CD4-positive, alpha-beta T cell treated with Interleukin-4 for 1 hour (primary cell): ENCODE measurements around the gene SPEF1.

ENCODE experiments used
- DNase-seq, 2 donors: peaks; one replicate each; pipeline ENCODE4 v3.0.0-alpha.2; 2020 to 2022

SPEF1 gene

DNA sequence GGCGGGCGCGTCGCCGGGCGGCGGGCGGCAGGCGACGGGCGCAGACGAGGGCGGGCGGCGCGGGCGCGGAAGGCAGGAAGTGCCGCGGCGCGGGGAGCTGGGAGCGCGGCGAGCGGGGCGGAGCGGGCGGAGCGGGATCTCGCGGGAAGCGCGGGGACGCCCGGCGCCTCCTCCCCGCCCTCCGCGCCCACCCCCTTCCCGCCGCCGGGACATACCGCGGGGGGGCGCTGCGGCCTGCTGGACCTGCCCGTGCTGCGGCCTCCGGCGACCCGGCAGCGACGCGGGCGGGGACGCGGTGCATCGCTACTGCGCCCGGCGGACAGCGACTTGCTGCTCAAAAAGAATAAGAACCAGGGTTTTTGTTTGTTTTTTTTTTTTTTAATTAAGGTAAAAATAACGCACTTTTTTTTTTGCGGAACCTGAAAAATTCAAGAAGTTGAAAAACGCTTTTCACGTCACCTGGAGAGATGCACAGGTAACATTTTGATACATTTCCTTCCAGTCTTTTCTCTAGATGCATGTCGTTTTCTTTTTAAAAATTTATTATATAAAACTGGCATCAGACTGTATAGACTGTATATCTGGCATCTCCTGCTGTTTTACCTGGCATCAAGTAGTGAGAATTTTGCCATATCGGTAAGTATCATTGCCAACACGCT lies 5.5 kb upstream of the SPEF1 start, which contains the start of gene CENPB:
Gene CENPB (minus strand): TSS at position 76 of the 659 bp plus-strand sequence. CDS start 257 bp downstream, outside the sequence.
- peak; percentile 87 to 91 for DNase-seq

- peak; percentile 47 to 48 for DNase-seq
Measured at GRCh38 chr20:3786126-3786484, 4.9 kb upstream of the SPEF1 start.

- no peak for DNase-seq
Measured at GRCh38 chr20:3785240-3786125, 4.2 kb upstream of the SPEF1 start.

DNA sequence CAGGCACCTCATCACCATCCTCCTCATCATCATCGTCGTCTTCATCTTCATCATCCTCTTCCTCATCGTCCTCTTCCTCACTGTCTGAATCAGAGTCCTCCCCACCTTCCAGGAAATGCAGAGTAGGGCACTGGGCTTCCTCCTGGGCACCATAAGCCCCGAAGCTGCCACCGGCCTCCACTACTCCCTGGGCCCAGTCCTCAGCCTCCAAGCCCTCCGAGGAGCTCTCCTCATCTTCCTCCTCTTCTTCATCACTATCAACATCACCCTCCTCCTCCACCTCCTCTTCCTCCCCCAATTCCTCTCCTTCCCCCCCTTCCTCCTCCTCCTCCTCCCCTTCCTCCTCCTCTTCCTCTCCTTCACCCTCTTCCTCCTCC lies 3.6 kb upstream of the SPEF1 start:
- no peak for DNase-seq

- no peak for DNase-seq
Measured at GRCh38 chr20:3784216-3784853, 3.1 kb upstream of the SPEF1 start.

DNA sequence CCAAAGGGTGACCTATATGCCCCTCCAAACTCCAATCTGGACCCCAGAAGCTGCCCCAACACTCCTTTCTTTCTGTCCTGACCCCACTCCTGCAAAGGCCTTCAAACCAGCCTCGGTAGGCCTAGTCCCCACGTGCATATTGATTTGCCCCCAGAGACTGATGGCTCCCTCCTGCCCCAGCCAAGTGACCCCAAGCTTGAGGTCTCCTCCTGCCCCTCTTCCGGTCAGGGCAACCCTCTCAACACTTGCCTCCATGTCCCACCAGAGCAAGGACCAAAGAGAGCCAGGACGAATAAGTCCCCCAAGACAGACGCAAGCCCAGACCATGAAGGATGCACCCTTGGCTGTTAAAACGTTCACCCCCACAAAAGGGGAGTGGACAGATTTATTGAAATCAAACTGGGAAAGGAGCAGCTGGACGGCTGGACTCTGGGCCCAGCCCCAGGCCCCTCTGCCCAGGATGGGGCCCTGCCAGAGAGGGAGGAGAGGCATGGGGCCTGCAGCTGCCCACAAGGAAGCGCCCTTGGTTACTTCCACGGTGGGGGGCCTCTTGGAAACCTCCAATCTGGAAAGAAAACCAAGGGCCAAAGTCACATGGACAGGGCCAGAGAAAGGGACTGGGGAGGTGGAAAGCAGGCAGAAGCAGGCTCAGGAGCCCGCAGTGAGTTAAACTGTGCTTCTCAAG lies 2.4 kb upstream of the SPEF1 start:
- DNase-seq: no peak

GRCh38 chr20:3783068-3783489 lies 1.8 kb upstream of the SPEF1 start:
- no peak for DNase-seq

DNA sequence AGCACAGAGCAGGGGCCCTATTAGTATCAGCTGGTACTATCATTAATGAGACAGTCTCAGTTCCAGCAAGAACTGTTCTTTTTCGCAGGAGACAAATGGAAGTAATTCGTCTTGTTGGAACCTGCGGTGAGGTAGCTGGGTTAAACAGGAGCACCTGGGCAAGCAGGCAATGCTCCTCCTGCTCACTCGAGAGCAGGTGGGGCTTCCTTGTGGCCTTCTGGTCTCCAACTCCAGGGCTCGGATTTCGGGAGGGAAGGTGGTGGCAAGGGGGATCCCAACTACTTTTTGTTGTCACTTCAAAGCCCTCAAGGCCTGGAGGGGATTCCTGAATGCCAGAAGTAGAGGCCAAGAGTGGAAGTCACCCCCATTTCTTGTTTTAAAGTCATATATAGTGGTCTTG lies 1.3 kb upstream of the SPEF1 start:
- DNase-seq: no peak

- DNase-seq: no peak
Measured at GRCh38 chr20:3778976-3779375, 2.3 kb downstream of the SPEF1 start.

- DNase-seq: peak; percentile 46 to 50
Measured at GRCh38 chr20:3777716-3778629, 3.3 kb downstream of the SPEF1 start.

GRCh38 chr20:3777381-3777715 lies 3.9 kb downstream of the SPEF1 start:
- DNase-seq: no peak

GRCh38 chr20:3775457-3776108 lies 5.7 kb downstream of the SPEF1 start:
- no peak for DNase-seq

DNA sequence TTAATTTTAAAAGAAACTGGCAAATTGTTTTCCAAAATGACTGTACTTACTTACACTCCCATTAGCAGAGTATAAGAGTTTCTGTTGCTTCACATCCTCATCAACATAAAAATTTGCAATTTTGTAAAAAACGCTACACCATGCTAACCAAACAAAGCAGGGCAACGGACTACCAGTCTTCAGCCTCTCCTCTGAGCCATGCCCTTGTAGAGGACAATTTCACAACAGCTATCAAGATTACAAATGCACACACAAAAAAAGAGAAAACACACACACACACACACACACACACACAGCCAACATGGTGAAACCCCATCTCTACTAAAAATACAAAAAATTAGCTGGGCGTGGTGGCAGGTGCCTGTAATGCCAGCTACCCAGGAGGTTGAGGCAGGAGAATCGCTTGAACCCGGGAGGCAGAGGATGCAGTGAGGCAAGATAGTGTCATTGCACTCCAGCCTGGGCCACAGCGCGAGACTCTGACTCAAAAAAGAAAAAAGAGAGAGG lies 9.6 kb downstream of the SPEF1 start:
- DNase-seq: no peak

GRCh38 chr20:3768342-3769130 lies 12.7 kb downstream of the SPEF1 start:
- DNase-seq: peak; percentile 86 to 88

DNA sequence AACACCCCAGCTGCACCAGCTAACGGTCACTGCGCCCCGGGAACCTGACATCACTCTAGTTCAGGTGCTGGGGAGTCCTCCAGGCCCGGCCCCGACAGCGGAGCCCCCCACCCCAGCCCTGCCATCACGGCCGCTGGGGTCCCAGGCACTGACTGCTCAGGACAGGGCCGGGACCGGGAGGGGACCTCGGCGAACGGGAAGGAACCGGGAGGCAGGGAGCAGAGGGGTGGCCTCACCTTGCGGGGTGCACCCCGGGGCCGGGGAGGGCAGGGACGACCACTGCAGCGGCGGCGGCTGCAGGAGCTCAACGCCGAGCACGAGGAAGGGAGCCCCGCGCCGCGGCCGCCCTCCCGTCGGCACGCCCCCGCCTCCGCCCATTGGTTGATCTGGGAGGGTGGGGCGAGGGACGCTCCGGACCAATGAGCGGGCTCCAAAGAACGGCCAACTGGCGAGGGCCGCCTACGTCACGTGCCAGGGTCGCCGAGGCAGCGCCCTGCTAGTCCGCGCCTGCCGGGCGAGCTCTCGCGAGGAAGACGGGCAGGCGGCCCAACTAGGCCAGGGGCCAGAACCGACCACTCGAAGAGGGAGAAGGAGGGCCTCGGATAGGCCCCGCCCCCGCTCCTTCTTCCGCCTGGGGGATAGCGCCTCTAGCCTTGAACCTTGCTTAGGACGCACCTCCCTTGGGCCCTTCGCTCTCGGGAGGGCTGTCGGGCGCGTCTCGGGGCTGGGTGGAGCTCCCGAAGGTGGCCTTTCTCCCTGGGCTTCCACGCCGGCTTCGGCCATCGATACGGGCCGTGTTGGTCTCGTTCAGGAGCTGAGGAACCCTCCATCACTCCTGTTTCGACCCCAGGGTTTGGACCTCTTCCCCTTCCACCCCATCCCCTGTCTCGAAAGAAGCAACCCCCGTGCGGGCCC lies 13.6 kb downstream of the SPEF1 start, which contains the start of gene ADISSP:
Gene ADISSP (minus strand): TSS at position 327 of the 915 bp plus-strand sequence. CDS start 7,653 bp downstream, outside the sequence.
- DNase-seq: peak; percentile 98

- peak in 1 of 2 donors; percentile 21 for DNase-seq
Measured at GRCh38 chr20:3767110-3767426, 14.2 kb downstream of the SPEF1 start.

DNA sequence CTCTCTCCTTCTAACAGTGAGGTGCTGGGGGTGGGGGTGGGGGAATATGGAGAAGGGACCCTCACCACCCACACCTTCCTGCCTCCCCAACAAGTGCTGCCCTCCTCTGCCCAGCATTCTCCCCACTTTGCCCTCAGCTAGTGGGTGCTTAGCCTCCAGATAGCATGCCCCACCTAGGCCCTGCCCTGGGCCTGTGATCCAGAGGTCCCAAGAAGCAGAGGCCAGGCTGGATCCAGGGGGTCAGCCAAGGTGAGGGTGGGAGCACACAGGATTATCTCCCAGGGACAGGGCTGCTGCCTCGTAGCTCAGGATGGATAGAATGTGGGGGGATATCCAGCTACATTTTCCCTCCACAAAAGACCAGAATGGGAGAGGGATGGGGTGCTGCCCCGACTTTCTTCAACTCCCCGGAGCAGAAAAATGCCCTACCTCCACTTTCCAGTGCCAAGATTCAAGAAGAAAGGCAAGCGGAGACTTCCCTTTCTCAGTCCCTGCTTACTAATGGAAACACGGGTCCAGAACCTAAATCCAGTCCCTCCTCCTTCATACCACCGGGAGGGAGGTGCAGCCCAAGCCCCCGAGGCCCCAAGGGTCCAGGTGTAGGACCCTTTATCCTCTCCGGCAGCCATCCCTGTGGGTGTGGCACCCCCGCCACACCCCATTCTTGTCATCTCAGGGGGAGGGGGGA lies 14.7 kb downstream of the SPEF1 start:
- no peak for DNase-seq

DNA sequence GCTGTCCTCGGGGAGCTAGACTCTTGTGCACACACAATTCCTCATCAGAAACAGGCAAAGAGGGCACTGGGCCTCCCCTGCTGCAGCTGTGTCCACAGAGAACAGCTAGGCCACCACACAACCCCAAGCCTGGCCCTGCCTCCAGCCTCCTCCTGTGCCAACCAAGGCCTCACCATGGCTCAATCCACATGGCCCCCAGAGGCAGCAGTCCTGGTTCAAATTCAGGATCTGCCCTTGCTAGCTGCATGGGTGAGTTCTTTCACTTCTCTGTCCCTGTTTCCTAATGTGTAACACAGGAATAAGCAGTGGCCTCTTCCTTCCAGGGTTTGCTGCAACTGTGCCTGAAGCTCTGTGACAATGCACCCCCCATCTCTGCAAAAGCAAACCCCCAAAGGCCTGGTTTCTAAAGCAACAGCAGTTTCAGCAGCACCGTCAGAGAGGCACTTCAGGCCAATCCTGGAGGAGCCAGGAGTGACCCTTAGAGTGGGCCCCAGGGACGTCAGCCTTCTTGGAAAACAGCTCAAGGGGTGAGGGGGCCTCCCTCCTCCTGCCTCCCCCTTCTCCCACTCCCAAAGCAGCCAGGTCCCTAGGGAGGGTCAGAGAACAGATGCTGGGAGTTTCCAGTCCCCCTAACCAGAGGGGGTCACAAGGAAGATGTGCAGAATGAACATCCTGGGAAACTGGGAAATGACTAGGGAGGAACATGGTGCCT lies 15.9 kb downstream of the SPEF1 start:
- DNase-seq: no peak
